Limb (tissue), 2 donors: ENCODE measurements around the gene CD4.

ENCODE experiments used
- DNase-seq, 2 donors: peaks; one replicate each; pipeline ENCODE4 v3.0.0-alpha.2; 2016; ENCODE audit errors: extremely low spot score in 2 of 2

The CD4 gene

GRCh38 chr12:6813363-6813762 is 24.0 kb downstream of the CD4 start:
- DNase-seq = no peak

- no peak for DNase-seq
These were observed 27.3 kb downstream of the CD4 start for GRCh38 chr12:6816598-6816997.

- no peak for DNase-seq
These were observed 27.8 kb downstream of the CD4 start for GRCh38 chr12:6817098-6817497.

GRCh38 chr12:6817662-6818157 is 28.4 kb downstream of the CD4 start:
- no peak for DNase-seq

GRCh38 chr12:6818222-6818621 is 28.9 kb downstream of the CD4 start:
- DNase-seq = no peak

GRCh38 chr12:6818645-6819044 is 29.3 kb downstream of the CD4 start:
- no peak for DNase-seq

- DNase-seq = no peak
These were observed 30.0 kb downstream of the CD4 start for GRCh38 chr12:6819106-6820030.

GRCh38 chr12:6820166-6820565 is 30.8 kb downstream of the CD4 start:
- DNase-seq = no peak

GRCh38 chr12:6821591-6822425 is 32.5 kb downstream of the CD4 start, which contains the start of gene GPR162:
Gene GPR162 (plus strand): TSS chr12:6821821. CDS start chr12:6823899, 2,078 bp downstream.
- DNase-seq = peak; percentile 75 to 89

GRCh38 chr12:6822426-6823135 is 33.3 kb downstream of the CD4 start:
- no peak for DNase-seq

- DNase-seq = no peak
These were observed 34.1 kb downstream of the CD4 start for GRCh38 chr12:6823182-6824084.

GRCh38 chr12:6824085-6824775 is 34.9 kb downstream of the CD4 start:
- DNase-seq = no peak

GRCh38 chr12:6824901-6825381 is 35.6 kb downstream of the CD4 start:
- peak in 1 of 2 donors; percentile 38 for DNase-seq

- peak; percentile 91 to 93 for DNase-seq
These were observed 36.2 kb downstream of the CD4 start for GRCh38 chr12:6825398-6826124.

- DNase-seq = no peak
These were observed 36.9 kb downstream of the CD4 start for GRCh38 chr12:6826125-6826733.

- peak in 1 of 2 donors; percentile 37 for DNase-seq
These were observed 37.6 kb downstream of the CD4 start for GRCh38 chr12:6826734-6827436.

- peak; percentile 82 to 87 for DNase-seq
These were observed 38.1 kb downstream of the CD4 start for GRCh38 chr12:6827437-6827911.
